H9 (cell line): ENCODE measurements around the gene CASP5. TPM values are rescaled to one million over a fixed set of nuclear protein-coding genes. Genes with fewer than 3 reads are reported as not detected.

Experiments used
- DNase-seq: peaks from one replicate; pipeline ENCODE4 v3.0.0-alpha.2; 2017
- H2AFZ ChIP-seq: one replicate; pipeline ENCODE4 v1.6.1; 2013; ENCODE audit warnings: mild to moderate bottlenecking, low read length, control low read depth, moderate library complexity
- H2AK5ac ChIP-seq: 2 replicates; pipeline ENCODE4 v1.6.1; 2013; ENCODE audit warnings: low read length, control low read depth, mixed read lengths; ENCODE audit not compliant: insufficient read length
- H2BK120ac ChIP-seq: one replicate; pipeline ENCODE4 v1.6.1; 2013; ENCODE audit warnings: low read depth, mild to moderate bottlenecking, low read length, control low read depth, inconsistent platforms; ENCODE audit not compliant: poor library complexity, severe bottlenecking
- H2BK12ac ChIP-seq: 2 replicates; pipeline ENCODE4 v1.6.1; 2013; ENCODE audit warnings: low read length, control low read depth, mixed read lengths, low read depth; ENCODE audit not compliant: insufficient read length
- H2BK15ac ChIP-seq: 2 replicates; pipeline ENCODE4 v1.6.1; 2013; ENCODE audit warnings: low read depth, low read length, control low read depth
- H2BK20ac ChIP-seq: one replicate; pipeline ENCODE4 v1.6.1; 2013; ENCODE audit warnings: low read depth, mild to moderate bottlenecking, low read length, control low read depth, inconsistent platforms; ENCODE audit not compliant: poor library complexity, severe bottlenecking
- H2BK5ac ChIP-seq: 2 replicates; pipeline ENCODE4 v1.6.1; 2013; ENCODE audit warnings: low read length, control low read depth, mixed read lengths; ENCODE audit not compliant: insufficient read length
- H3K14ac ChIP-seq: 2 replicates; pipeline ENCODE4 v1.6.1; 2013; ENCODE audit warnings: low read length, control low read depth; ENCODE audit not compliant: insufficient read depth
- H3K18ac ChIP-seq: 2 replicates; pipeline ENCODE4 v1.6.1; 2013; ENCODE audit warnings: low read depth, mild to moderate bottlenecking, mixed read lengths, low read length, control low read depth; ENCODE audit not compliant: insufficient read length
- H3K23ac ChIP-seq: 2 replicates; pipeline ENCODE4 v1.6.1; 2013; ENCODE audit warnings: low read length, control low read depth, mixed read lengths, low read depth; ENCODE audit not compliant: insufficient read length
- H3K23me2 ChIP-seq: 2 replicates; pipeline ENCODE4 v1.6.1; 2013; ENCODE audit warnings: low read depth, mild to moderate bottlenecking, mixed read lengths, low read length, control low read depth; ENCODE audit not compliant: insufficient read length, poor library complexity, severe bottlenecking
- H3K27ac ChIP-seq: 2 replicates; pipeline ENCODE4 v1.5.1; 2013; ENCODE audit warnings: low read length, control low read depth, mixed read lengths, low read depth; ENCODE audit not compliant: insufficient read length
- H3K27me3 ChIP-seq: 2 replicates; pipeline ENCODE4 v1.6.1; 2013; ENCODE audit warnings: low read length, control low read depth, inconsistent platforms; ENCODE audit not compliant: insufficient read depth
- H3K4ac ChIP-seq: 2 replicates; pipeline ENCODE4 v1.6.1; 2013; ENCODE audit warnings: low read depth, mild to moderate bottlenecking, control low read depth, inconsistent platforms, low read length, moderate library complexity
- H3K4me1 ChIP-seq: 2 replicates; pipeline ENCODE4 v1.6.1; 2013; ENCODE audit warnings: low read length, control low read depth, inconsistent platforms; ENCODE audit not compliant: insufficient read depth
- H3K4me2 ChIP-seq: 2 replicates; pipeline ENCODE4 v1.6.1; 2013; ENCODE audit warnings: low read length, control low read depth, mixed read lengths; ENCODE audit not compliant: insufficient read length, insufficient read depth
- H3K56ac ChIP-seq: 2 replicates; pipeline ENCODE4 v1.6.1; 2013; ENCODE audit warnings: low read depth, mild to moderate bottlenecking, mixed read lengths, low read length, control low read depth; ENCODE audit not compliant: insufficient read length
- H3K79me1 ChIP-seq: 2 replicates; pipeline ENCODE4 v1.6.1; 2013; ENCODE audit warnings: low read depth, mild to moderate bottlenecking, moderate library complexity, low read length, control low read depth, inconsistent platforms; ENCODE audit not compliant: insufficient read depth, poor library complexity, severe bottlenecking
- H3K79me2 ChIP-seq: 2 replicates; pipeline ENCODE4 v1.6.1; 2013; ENCODE audit warnings: low read length, control low read depth, inconsistent platforms; ENCODE audit not compliant: insufficient read depth
- H3K9ac ChIP-seq: 2 replicates; pipeline ENCODE4 v1.6.1; 2013; ENCODE audit warnings: low read length, control low read depth, mixed read lengths; ENCODE audit not compliant: insufficient read length; ENCODE audit errors: extremely low read depth
- H3K9me3 ChIP-seq: one replicate; pipeline ENCODE4 v1.6.1; 2013; ENCODE audit warnings: low read depth, low read length, inconsistent platforms; ENCODE audit not compliant: control insufficient read depth
- H3T11ph ChIP-seq: one replicate; pipeline ENCODE4 v1.6.1; 2013; ENCODE audit warnings: mild to moderate bottlenecking, low read length, control low read depth, inconsistent platforms
- H4K20me1 ChIP-seq: one replicate; pipeline ENCODE4 v1.6.1; 2013; ENCODE audit not compliant: control insufficient read depth, insufficient read length, insufficient read depth
- H4K5ac ChIP-seq: 2 replicates; pipeline ENCODE4 v1.6.1; 2013; ENCODE audit warnings: low read depth, mild to moderate bottlenecking, mixed read lengths, low read length, control low read depth; ENCODE audit not compliant: insufficient read length
- H4K8ac ChIP-seq: replicated peaks from 2 replicates; pipeline ENCODE4 v1.6.1; 2013; ENCODE audit warnings: low read length, control low read depth, mixed read lengths, low read depth; ENCODE audit not compliant: insufficient read length
- H4K91ac ChIP-seq: 2 replicates; pipeline ENCODE4 v1.6.1; 2013; ENCODE audit warnings: low read depth, mild to moderate bottlenecking, moderate library complexity, mixed read lengths, low read length, control low read depth; ENCODE audit not compliant: insufficient read length
- H3K27ac Mint-ChIP-seq, 3 experiments: 2 replicates in 2 of 3; 3 replicates in 1 of 3; pipeline ENCODE4 v1.8.0; 2020 to 2021; ENCODE audit warnings: mixed read lengths in 3 of 3, mild to moderate bottlenecking in 1 of 3, moderate library complexity in 1 of 3
- H3K27me3 Mint-ChIP-seq: 2 replicates; pipeline ENCODE4 v1.8.0; 2021; ENCODE audit warnings: low read depth, mild to moderate bottlenecking, moderate library complexity, mixed read lengths
- H3K36me3 Mint-ChIP-seq, 3 experiments: 2 replicates in 2 of 3; 3 replicates in 1 of 3; pipeline ENCODE4 v1.8.0; 2020 to 2021; ENCODE audit warnings: low read depth in 3 of 3, mixed read lengths in 3 of 3; ENCODE audit not compliant: insufficient read depth in 1 of 3
- H3K4me1 Mint-ChIP-seq, 2 experiments: 2 replicates each; pipeline ENCODE4 v1.8.0; 2020; ENCODE audit warnings: mixed read lengths in 2 of 2
- H3K4me3 Mint-ChIP-seq, 2 experiments: 2 replicates in 1 of 2; 3 replicates in 1 of 2; pipeline ENCODE4 v1.8.0; 2020 to 2021; ENCODE audit warnings: mild to moderate bottlenecking in 2 of 2, mixed read lengths in 2 of 2, moderate library complexity in 1 of 2
- H3K9me3 Mint-ChIP-seq, 2 experiments: 2 replicates in 1 of 2; 3 replicates in 1 of 2; pipeline ENCODE4 v1.8.0; 2020; ENCODE audit warnings: mild to moderate bottlenecking in 2 of 2, mixed read lengths in 2 of 2, moderate library complexity in 1 of 2
- WGBS: extraction: QIAGEN DNeasy Blood & Tissue Kit; methylation state at CpG from one replicate; pipeline ENCODE4 v1.1.7; 2013; ENCODE audit warnings: missing lambda C conversion rate, low lambda C conversion rate, mixed read lengths; ENCODE audit not compliant: insufficient read length; ENCODE audit errors: extremely low coverage; 5-methylcytosine and 5-hydroxymethylcytosine counted together
- total RNA-seq: library from RNA; stranded (reverse); gene quantifications from 2 replicates; pipeline ENCODE4 v1.2.1, GENCODE V29; 2021
- TF ChIP-seq, protein P1 (sequence below): fragments of 200-600 bp; sonication (generic); conservative IDR thresholded peaks from 3 replicates; pipeline ENCODE4 v1.8.0; 2021; ENCODE audit warnings: antibody characterized with exemption, mild to moderate bottlenecking

Gene CASP5
- total RNA-seq, 1 experiment from 2014 or later = not detected

DNA sequence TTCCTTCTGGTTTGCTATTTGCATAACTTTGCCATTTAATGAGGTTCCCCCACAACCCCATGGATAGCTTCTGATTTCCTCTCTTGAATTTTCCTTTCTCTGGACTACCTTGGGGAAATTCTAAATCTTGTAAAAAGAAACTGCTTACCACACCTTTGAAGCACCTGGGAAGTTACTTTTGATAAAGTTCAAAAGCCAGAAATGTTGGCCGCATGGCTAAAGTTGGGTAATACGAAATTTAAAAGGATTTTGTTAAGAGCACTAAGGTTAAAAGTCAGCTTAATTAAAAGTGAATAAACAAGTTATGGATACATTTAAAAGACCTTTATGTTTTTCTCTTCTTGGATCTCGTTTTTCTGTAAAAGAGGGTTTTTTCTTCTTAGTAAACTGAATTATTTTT is 60.1 kb downstream of the CASP5 start:
- TF ChIP-seq, protein P1, sequence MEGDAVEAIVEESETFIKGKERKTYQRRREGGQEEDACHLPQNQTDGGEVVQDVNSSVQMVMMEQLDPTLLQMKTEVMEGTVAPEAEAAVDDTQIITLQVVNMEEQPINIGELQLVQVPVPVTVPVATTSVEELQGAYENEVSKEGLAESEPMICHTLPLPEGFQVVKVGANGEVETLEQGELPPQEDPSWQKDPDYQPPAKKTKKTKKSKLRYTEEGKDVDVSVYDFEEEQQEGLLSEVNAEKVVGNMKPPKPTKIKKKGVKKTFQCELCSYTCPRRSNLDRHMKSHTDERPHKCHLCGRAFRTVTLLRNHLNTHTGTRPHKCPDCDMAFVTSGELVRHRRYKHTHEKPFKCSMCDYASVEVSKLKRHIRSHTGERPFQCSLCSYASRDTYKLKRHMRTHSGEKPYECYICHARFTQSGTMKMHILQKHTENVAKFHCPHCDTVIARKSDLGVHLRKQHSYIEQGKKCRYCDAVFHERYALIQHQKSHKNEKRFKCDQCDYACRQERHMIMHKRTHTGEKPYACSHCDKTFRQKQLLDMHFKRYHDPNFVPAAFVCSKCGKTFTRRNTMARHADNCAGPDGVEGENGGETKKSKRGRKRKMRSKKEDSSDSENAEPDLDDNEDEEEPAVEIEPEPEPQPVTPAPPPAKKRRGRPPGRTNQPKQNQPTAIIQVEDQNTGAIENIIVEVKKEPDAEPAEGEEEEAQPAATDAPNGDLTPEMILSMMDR = no peak
- no peak overlapping the region for H3K9ac ChIP-seq
- 100% methylated on average over 1 of the region's 3 CpGs for WGBS
- no peaks in the 10 kb centered on the region for H3K27me3 ChIP-seq
- H3K56ac ChIP-seq = no peak overlapping the region
- H3K9me3 ChIP-seq = no peaks in the 10 kb centered on the region
- H3K4ac ChIP-seq = no peak overlapping the region
- H3K23ac ChIP-seq = no peak overlapping the region
- H3K4me1 Mint-ChIP-seq = no peaks in the 10 kb centered on the region
- no peak overlapping the region for H2BK20ac ChIP-seq
- no peak overlapping the region for H3K18ac ChIP-seq
- H3K27ac ChIP-seq = no peak overlapping the region
- no peaks in the 10 kb centered on the region for H3K27me3 Mint-ChIP-seq
- no peak overlapping the region for H3K14ac ChIP-seq
- H3K4me2 ChIP-seq = no peak overlapping the region
- H3K4me1 ChIP-seq = no peaks in the 10 kb centered on the region
- no peak overlapping the region for H3T11ph ChIP-seq
- H4K20me1 ChIP-seq = no peaks in the 10 kb centered on the region
- no peaks in the 10 kb centered on the region for H3K23me2 ChIP-seq
- H4K8ac ChIP-seq = no peak overlapping the region
- H3K9me3 Mint-ChIP-seq = peaks cover 9 to 28% of the 10 kb centered on the region in 2 experiments
- no peak for DNase-seq
- H3K79me1 ChIP-seq = no peaks in the 10 kb centered on the region
- peaks cover 8 to 20% (median 18%) of the 10 kb centered on the region in 3 experiments for H3K36me3 Mint-ChIP-seq
- no peak overlapping the region for H4K5ac ChIP-seq
- no peak overlapping the region for H2BK15ac ChIP-seq
- no peak overlapping the region for H3K4me3 Mint-ChIP-seq
- H2BK120ac ChIP-seq = no peak overlapping the region
- H3K79me2 ChIP-seq = no peaks in the 10 kb centered on the region
- H2BK12ac ChIP-seq = no peak overlapping the region
- no peak overlapping the region for H2BK5ac ChIP-seq
- no peak overlapping the region for H3K27ac Mint-ChIP-seq
- H2AK5ac ChIP-seq = no peak overlapping the region
- no peak overlapping the region for H4K91ac ChIP-seq
- H2AFZ ChIP-seq = no peak overlapping the region
